ENCODE data around the gene UNC5CL. TPM values are rescaled to one million over a fixed set of nuclear protein-coding genes. Genes with fewer than 3 reads are reported as not detected.

The UNC5CL gene
- total and polyA plus RNA-seq, 9 of the 15 experiments (the other 6 are each of a cell fraction or from before 2014, with no cell fraction given) = 0.07 to 1.8 (median 0.62) TPM; not detected in 1

DNA sequence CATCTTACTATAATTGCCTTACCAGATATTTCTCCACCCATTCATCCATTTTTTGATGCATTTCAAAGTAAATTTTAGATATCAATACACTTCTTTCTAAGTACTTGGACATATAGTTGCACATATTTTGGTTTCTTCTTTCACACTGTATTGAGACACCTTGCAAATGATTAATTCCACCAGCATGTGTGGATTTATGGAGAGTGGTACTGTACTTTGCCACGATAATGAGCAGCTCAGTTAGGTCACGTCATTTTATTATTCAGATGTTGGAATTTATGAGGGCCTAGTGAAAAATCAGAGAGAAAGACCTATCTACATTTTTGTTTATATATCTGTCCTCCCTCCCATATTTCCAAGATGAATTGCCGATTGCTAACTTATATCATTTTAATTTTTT lies 39.1 kb upstream of the UNC5CL start:
- ChIA-PET CTCF (ENCODE audit: low intra/inter-chr PET ratio) (no interaction called here), POLR2A (no interaction called here)
- H4K20me1 ChIP-seq (replicated peaks; ENCODE audit: control insufficient read depth, insufficient read depth, low read length) = no peaks in the 10 kb centered on the region
- H3K27ac ChIP-seq (ENCODE audit: extremely low read depth, low read depth, low read length) = no peak overlapping the region
- H3K9ac ChIP-seq (ENCODE audit: insufficient read depth in 1 of 2, low read depth in 2 of 2, low read length in 2 of 2) = no peak overlapping the region
- no peak for FAIRE-seq
- intact Hi-C loops (cut with micrococcal nuclease) = no loop called here
- BruUV-seq (replicated peaks) = no TSS peak
- 91% methylated on average over 3 of the region's 3 CpGs for WGBS (ENCODE audit: insufficient coverage, low coverage, missing lambda C conversion rate)
- peaks cover 64% of the 10 kb centered on the region for H3K79me2 ChIP-seq (ENCODE audit: control insufficient read depth, insufficient read depth, low read length)
- peaks cover 7 to 17% of the 10 kb centered on the region in 2 experiments for H3K4me1 ChIP-seq (replicated peaks in 1 of 2; ENCODE audit: control insufficient read depth in 2 of 2, insufficient read depth in 2 of 2, low read length in 2 of 2)
- no peaks in the 10 kb centered on the region for H3K27me3 ChIP-seq (ENCODE audit: control insufficient read depth in 2 of 2, insufficient read depth in 2 of 2, low read length in 2 of 2)
- H2AFZ ChIP-seq (ENCODE audit: low read depth, low read length) = no peak overlapping the region
- no peak for DNase-seq (ENCODE audit: extremely low read depth in 1 of 4, low spot score in 3 of 4)
- H3K9me3 ChIP-seq (replicated peaks; ENCODE audit: control insufficient read depth, insufficient read depth, low read depth, low read length) = no peaks in the 10 kb centered on the region
- in situ Hi-C loops (cut with MboI) = no loop called here
- no peak for ATAC-seq
- TF ChIP-seq, protein P1, sequence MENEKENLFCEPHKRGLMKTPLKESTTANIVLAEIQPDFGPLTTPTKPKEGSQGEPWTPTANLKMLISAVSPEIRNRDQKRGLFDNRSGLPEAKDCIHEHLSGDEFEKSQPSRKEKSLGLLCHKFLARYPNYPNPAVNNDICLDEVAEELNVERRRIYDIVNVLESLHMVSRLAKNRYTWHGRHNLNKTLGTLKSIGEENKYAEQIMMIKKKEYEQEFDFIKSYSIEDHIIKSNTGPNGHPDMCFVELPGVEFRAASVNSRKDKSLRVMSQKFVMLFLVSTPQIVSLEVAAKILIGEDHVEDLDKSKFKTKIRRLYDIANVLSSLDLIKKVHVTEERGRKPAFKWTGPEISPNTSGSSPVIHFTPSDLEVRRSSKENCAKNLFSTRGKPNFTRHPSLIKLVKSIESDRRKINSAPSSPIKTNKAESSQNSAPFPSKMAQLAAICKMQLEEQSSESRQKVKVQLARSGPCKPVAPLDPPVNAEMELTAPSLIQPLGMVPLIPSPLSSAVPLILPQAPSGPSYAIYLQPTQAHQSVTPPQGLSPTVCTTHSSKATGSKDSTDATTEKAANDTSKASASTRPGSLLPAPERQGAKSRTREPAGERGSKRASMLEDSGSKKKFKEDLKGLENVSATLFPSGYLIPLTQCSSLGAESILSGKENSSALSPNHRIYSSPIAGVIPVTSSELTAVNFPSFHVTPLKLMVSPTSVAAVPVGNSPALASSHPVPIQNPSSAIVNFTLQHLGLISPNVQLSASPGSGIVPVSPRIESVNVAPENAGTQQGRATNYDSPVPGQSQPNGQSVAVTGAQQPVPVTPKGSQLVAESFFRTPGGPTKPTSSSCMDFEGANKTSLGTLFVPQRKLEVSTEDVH (IDR thresholded peaks at IDR 0.05; ENCODE audit: low read depth, partially characterized antibody) = no peak
- TF ChIP-seq ETV1 (tag; conservative IDR thresholded peaks at IDR 0.05; ENCODE audit: low read depth) (no peak), BRD4 (IDR thresholded peaks at IDR 0.05) (no peak), CBFB (CRISPR knock-in tag; IDR thresholded peaks at IDR 0.05) (no peak), MEF2A (IDR thresholded peaks at IDR 0.05; ENCODE audit: control insufficient read depth, low read depth, low read length) (no peak), FOXJ3 (CRISPR knock-in tag; IDR thresholded peaks at IDR 0.05) (no peak)
- TF ChIP-seq, protein P2, sequence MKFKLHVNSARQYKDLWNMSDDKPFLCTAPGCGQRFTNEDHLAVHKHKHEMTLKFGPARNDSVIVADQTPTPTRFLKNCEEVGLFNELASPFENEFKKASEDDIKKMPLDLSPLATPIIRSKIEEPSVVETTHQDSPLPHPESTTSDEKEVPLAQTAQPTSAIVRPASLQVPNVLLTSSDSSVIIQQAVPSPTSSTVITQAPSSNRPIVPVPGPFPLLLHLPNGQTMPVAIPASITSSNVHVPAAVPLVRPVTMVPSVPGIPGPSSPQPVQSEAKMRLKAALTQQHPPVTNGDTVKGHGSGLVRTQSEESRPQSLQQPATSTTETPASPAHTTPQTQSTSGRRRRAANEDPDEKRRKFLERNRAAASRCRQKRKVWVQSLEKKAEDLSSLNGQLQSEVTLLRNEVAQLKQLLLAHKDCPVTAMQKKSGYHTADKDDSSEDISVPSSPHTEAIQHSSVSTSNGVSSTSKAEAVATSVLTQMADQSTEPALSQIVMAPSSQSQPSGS (CRISPR knock-in tag; IDR thresholded peaks at IDR 0.05) = no peak
- TF ChIP-seq, protein P3, sequence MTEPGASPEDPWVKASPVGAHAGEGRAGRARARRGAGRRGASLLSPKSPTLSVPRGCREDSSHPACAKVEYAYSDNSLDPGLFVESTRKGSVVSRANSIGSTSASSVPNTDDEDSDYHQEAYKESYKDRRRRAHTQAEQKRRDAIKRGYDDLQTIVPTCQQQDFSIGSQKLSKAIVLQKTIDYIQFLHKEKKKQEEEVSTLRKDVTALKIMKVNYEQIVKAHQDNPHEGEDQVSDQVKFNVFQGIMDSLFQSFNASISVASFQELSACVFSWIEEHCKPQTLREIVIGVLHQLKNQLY (CRISPR knock-in tag; conservative IDR thresholded peaks at IDR 0.05) = no peak
- peaks cover 48% of the 10 kb centered on the region for H3K36me3 ChIP-seq (ENCODE audit: control insufficient read depth, insufficient read depth, low read length)
- H3K9me1 ChIP-seq (ENCODE audit: control insufficient read depth, insufficient read depth, low read length) = no peaks in the 10 kb centered on the region
- H3K4me2 ChIP-seq (ENCODE audit: insufficient read depth, low read length) = no peak overlapping the region
- no peak overlapping the region for H3K4me3 ChIP-seq

Data from K562 (cell line).